Stimulated activated naive CD8-positive, alpha-beta T cell treated with anti-CD3 and anti-CD28 coated beads, Interleukin-15, Interleukin-2, amounts not matched to agents 100 ng/mL and 50 ng/mL, for 24 hours (primary cell): ENCODE results near the gene AUTS2.

Source experiments
- H3K27ac Mint-ChIP-seq: one replicate; pipeline ENCODE4 v1.8.0; 2021; ENCODE audit warnings: mild to moderate bottlenecking, mixed read lengths
- H3K27me3 Mint-ChIP-seq: one replicate; pipeline ENCODE4 v1.8.0; 2021; ENCODE audit warnings: mixed read lengths
- H3K36me3 Mint-ChIP-seq: one replicate; pipeline ENCODE4 v1.8.0; 2021; ENCODE audit warnings: low read depth, mixed read lengths
- H3K4me1 Mint-ChIP-seq: one replicate; pipeline ENCODE4 v1.8.0; 2021; ENCODE audit warnings: low read depth, mixed read lengths
- H3K4me3 Mint-ChIP-seq: one replicate; pipeline ENCODE4 v1.8.0; 2021; ENCODE audit warnings: mild to moderate bottlenecking, mixed read lengths
- H3K9me3 Mint-ChIP-seq: one replicate; pipeline ENCODE4 v1.8.0; 2021; ENCODE audit warnings: mixed read lengths

AUTS2 gene

DNA sequence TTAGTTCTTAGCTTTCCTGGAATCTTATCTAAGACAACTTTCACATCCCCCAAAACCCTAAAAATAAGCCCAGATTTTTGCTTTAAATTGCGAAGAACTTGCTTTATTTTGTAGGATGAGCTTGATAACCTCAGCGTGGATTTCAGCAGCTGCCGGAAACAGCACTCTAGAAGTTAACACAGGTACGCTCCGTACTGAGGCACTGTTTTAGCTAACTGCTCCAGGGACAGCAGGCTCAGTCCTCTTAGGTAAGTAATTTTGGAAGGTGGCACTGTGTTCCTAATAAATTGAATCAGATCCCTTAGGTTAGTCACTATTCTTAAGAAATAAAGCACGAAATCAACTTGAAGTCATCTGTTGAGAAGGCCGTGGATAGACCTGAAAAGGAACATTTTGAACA is 2.2 kb upstream of the AUTS2 start:
- Mint-ChIP-seq H3K36me3 (no peaks in the 10 kb centered on the region), H3K27me3 (peaks cover 21% of the 10 kb centered on the region), H3K4me1 (peaks cover 19% of the 10 kb centered on the region), H3K27ac (no peak overlapping the region), H3K4me3 (no peak overlapping the region), H3K9me3 (no peaks in the 10 kb centered on the region)

DNA sequence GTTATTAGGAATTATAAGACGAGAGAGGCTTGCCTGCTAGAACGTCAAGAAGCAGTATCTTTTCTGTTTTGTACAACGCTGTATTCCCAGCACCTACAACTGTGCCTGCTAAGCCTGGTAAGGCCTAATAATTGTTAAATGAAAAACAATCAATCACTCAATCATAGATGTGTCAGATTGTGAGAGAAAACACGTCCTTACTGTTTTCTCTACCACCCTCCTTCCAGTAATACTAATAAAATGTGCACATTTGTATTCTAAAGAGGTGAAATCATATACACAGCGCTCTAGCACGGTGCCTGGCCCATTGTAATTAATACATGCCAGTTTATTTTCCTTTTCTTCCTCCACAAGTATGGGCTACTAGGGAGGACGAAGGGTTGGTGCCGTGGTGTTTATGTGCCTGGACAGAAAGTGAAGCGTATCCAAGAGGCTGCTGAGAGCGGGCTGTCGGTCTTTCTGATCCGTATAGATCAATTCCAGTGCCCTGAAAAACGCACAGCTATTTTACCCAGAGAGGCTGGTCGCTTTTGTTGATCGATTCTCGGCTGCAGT is 1.5 kb upstream of the AUTS2 start:
- Mint-ChIP-seq H3K4me1 (peaks cover 19% of the 10 kb centered on the region), H3K27ac (no peak overlapping the region), H3K4me3 (peak overlapping the region; percentile 66), H3K9me3 (no peaks in the 10 kb centered on the region), H3K27me3 (peaks cover 21% of the 10 kb centered on the region), H3K36me3 (no peaks in the 10 kb centered on the region)

DNA sequence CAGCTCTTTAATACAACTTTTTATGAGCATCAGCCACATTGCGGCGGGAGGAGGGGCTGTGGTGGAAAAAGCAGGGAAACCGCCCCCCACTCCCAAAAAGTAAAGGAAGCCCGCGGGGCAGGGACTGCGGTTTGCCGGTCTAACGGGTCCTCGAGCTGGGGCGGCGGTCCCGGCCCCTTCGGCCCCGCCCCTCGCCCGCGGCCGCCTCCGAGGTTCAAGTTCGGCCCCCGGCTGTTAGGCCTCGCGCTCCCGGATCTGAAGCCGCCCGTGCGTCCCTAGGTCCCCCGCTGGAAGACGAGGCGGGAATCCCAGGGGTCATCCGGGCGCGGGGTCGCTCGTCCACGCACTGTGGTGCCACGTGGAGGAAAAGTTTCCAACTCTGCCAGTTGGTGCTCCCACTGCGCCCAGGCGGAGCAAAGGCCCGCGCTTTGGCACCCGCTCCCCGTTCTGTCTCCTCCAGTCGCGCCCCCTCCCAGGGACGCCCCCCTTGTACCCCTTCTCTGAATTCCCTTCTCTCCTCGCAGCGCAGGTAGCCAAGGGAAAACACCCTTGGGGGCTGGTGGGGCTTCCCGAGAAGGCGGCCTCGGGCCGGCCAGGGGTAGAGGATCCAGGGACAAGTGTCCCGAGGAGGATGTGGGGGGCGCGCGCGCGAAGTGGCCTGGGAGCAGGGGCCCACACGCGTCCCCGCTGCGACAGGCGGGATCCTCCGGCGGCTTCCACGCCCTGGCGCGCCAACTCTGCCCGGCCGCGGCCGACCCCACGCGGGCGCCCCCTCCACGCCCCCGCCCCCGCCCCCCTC is 798 bp upstream of the AUTS2 start:
- Mint-ChIP-seq H3K27me3 (peaks cover 21% of the 10 kb centered on the region), H3K4me1 (peaks cover 19% of the 10 kb centered on the region), H3K36me3 (no peaks in the 10 kb centered on the region), H3K9me3 (no peaks in the 10 kb centered on the region), H3K4me3 (peak overlapping the region; percentile 66), H3K27ac (no peak overlapping the region)

DNA sequence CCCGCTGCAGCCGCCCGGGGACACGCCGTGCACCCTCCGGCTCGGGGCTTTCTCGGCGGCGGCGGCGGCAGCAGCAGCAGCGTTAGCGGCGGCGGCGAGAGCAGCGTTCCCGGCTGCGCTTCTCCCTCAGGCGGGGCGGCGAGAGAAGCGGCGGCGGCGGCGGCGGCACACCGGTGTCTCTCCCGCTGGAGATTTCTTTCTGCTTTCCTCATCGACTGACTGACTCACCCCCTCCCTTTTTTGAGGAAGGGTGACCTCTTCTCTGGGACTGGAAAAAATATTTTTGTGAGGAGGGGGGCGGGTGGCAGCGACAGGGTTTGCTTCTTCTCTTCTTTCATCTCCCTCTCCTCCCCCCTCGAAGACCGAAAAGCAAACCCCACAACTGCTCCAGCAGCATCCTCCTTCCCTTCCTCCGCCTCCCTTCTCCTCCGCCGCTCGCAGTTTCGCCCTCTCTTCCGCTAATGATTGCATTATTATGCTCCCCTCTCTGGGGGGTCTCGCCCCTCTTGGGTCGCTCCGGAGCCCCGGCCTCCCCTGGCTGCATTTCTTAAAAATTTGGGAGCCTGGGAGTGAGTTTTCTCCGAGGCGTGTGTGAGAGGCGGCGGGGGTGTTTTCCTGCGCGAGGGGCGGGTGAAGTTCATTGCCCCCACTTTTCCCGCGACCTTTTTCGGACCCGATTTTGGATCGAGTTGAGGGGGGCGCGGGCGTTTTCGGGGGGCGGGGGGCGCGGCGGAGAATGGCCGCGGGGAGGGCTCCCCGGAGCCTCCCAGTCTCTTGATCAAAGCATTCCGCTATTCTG is 411 bp downstream of the AUTS2 start:
- Mint-ChIP-seq H3K9me3 (no peaks in the 10 kb centered on the region), H3K36me3 (no peaks in the 10 kb centered on the region), H3K4me1 (peaks cover 19% of the 10 kb centered on the region), H3K27me3 (peaks cover 21% of the 10 kb centered on the region), H3K27ac (no peak overlapping the region), H3K4me3 (peak overlapping the region; percentile 82)

DNA sequence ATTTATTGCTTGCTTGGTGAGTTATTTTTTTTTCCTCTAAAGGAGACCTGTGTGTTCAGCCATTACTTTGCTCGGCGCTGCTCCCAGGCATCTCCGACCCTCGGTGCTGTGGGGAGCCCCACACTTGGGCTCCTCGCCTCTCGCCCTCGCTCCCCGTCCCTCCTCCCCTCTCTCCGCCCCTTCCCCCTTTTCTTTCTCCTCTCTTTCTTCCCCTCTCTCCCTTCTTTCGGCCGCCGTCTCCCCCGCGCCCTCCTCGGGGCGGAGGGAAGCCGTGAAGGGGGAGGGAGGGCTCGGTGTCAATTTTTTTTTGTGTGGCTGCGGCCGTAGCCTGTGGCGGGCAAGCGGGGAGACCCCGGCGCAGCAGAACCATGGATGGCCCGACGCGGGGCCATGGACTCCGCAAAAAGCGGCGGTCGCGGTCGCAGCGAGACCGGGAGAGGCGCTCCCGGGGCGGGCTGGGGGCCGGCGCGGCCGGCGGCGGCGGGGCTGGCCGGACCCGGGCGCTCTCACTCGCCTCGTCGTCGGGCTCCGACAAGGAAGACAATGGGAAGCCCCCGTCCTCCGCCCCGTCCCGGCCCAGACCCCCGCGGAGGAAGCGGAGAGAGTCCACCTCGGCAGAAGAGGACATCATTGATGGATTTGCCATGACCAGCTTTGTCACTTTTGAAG is 1.1 kb downstream of the AUTS2 start:
- H3K4me3 Mint-ChIP-seq = peak overlapping the region; percentile 82
- H3K9me3 Mint-ChIP-seq = no peaks in the 10 kb centered on the region
- H3K4me1 Mint-ChIP-seq = peaks cover 19% of the 10 kb centered on the region
- H3K27me3 Mint-ChIP-seq = peaks cover 21% of the 10 kb centered on the region
- no peaks in the 10 kb centered on the region for H3K36me3 Mint-ChIP-seq
- H3K27ac Mint-ChIP-seq = no peak overlapping the region

DNA sequence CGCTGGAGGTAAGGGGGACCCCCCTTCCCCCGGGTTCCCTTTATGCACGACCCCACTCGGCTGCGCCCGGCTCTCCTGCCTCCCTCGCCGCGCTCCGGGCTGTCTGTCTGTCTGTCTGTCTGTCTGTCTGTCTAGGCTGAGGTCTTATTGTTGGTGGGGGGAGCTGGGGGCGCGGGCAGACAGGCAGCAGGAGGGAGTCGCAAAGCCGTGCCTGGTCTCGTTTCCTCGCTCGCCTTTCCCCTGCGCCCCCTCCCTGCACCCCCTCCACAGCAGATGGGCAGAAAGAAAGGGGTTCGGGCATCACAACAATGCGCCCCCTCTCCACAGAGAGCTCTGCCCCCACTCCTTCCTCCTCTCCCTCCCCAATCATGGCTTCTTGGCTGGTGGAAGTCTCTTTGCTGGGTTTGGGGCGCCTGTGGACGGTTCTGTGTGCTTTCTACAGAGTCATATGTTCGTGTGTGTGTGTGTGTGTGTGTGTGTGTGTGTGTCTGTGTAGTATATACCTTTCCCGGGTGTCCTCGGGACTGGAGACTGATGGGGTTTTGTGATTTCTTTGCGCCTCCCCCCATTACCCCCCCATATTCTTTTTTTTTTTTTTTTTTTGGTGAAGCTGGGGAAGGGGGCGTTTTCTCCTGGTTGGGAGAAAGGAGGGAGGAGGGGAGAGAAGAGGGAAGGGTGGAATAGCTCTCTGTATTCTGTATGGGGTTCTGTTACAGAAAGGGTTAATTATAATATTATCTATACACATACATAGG is 1.9 kb downstream of the AUTS2 start:
- no peaks in the 10 kb centered on the region for H3K9me3 Mint-ChIP-seq
- H3K27ac Mint-ChIP-seq = no peak overlapping the region
- no peaks in the 10 kb centered on the region for H3K36me3 Mint-ChIP-seq
- H3K4me3 Mint-ChIP-seq = peak overlapping the region; percentile 66
- peaks cover 21% of the 10 kb centered on the region for H3K27me3 Mint-ChIP-seq
- peaks cover 19% of the 10 kb centered on the region for H3K4me1 Mint-ChIP-seq

DNA sequence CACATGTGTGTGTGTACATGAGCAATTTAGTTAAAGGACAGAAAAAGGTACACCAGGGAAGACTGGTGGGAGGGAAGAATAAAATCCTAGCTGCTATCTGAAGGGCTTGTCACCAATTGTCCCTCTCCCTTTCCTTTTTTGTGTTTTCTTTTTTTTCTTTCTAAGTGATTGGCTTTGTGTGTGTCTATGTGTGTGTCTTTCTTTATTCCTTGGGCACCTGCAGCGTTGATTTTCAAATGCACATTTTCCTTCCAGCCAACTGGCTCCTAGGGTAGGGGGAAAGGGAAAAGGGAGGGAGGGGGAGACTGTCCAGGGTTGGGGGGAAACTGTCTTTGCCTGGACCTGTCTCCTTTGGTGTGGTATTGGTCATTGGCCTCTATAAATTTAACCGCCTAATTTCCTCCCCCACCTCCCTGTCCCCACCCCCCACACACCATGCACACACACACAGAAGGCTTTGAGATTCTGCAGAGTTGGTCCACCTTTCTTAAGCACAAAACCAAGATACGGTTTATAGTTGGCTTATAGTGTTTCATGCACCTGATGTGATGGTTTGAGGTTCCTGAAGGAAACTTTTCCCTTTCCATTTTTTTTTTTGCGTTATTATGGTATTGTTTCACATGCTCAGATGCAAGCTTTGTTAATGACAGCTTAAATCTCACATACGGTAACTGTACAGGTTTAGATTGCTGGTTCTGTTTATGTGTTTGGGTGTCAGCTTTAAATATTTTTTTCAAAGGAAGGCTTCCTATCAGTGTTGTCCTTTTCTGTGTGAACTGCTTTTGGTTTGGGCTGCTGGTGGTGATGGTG is 2.6 kb downstream of the AUTS2 start:
- Mint-ChIP-seq H3K4me3 (peak overlapping the region; percentile 19), H3K36me3 (no peaks in the 10 kb centered on the region), H3K27me3 (peaks cover 16% of the 10 kb centered on the region), H3K27ac (no peak overlapping the region), H3K4me1 (peaks cover 19% of the 10 kb centered on the region), H3K9me3 (no peaks in the 10 kb centered on the region)

DNA sequence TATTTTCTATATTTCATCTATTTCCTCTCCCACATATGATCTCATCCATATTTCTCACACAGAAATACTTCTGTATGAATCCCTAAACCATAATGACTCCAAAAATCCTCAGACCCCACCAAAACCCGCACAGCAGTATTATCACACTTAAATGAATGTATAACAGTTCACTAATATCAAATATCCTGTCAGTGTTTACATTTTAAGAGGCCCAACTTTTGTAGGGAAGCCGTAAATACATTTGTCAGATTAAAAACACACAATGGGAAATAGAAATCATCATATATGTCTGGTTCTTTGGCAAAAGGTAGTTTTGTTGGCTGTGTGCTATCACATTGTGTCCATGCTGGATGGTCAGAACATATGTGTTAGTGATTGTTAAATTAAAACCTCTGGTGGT is 4.2 kb downstream of the AUTS2 start:
- no peak overlapping the region for H3K27ac Mint-ChIP-seq
- no peaks in the 10 kb centered on the region for H3K9me3 Mint-ChIP-seq
- peaks cover 15% of the 10 kb centered on the region for H3K4me1 Mint-ChIP-seq
- no peaks in the 10 kb centered on the region for H3K36me3 Mint-ChIP-seq
- H3K4me3 Mint-ChIP-seq = no peak overlapping the region
- H3K27me3 Mint-ChIP-seq = peaks cover 4% of the 10 kb centered on the region

DNA sequence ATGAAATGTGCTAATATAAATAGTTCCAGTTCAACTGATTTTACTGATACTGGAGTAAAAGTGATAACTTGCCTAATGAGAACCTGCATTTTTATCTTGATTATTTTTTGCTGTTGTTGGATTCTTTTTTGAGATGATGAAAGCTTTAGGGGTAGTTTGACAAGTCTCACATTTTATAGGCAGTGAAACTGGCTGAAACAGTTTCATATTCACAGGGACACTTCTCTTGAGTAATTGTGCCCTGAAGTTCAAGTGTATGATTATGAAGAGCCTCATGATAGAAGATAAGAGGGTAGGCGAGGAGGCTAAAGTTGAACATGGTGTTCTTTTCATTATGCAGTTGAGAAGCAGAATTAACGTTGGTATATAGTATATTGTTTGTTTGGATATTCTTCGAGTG is 5.1 kb downstream of the AUTS2 start:
- Mint-ChIP-seq H3K9me3 (no peaks in the 10 kb centered on the region), H3K4me3 (no peak overlapping the region), H3K27ac (no peak overlapping the region), H3K27me3 (peaks cover 7% of the 10 kb centered on the region), H3K4me1 (peaks cover 15% of the 10 kb centered on the region), H3K36me3 (no peaks in the 10 kb centered on the region)

DNA sequence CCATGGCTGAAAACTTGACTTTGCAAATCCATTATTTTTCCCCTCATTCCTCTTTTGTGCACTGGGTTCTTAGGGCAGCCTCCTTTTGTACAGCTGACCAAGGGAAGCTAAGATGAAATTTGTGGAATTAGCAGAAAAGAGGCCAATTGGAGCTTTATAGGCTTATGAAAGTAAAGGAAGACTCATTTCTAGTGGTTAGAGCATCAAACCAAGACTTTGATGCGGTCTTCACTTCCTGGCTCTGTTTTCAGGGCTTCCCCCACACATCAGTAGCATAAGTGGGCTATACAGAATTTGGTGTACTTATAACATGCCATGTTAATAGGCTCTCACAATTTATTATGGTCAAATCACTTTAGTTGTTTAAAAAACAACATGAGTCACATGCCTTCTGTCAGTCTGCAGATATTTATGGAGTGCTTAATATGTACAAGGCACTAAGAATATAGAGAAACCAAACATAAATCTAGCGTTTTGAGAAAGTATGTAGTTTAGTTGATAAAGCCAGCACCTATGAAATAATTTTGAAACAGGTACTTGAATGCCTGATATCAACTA is 5.7 kb downstream of the AUTS2 start:
- H3K4me3 Mint-ChIP-seq = no peak overlapping the region
- H3K9me3 Mint-ChIP-seq = no peaks in the 10 kb centered on the region
- H3K4me1 Mint-ChIP-seq = peaks cover 14% of the 10 kb centered on the region
- peaks cover 8% of the 10 kb centered on the region for H3K27me3 Mint-ChIP-seq
- no peaks in the 10 kb centered on the region for H3K36me3 Mint-ChIP-seq
- no peak overlapping the region for H3K27ac Mint-ChIP-seq

DNA sequence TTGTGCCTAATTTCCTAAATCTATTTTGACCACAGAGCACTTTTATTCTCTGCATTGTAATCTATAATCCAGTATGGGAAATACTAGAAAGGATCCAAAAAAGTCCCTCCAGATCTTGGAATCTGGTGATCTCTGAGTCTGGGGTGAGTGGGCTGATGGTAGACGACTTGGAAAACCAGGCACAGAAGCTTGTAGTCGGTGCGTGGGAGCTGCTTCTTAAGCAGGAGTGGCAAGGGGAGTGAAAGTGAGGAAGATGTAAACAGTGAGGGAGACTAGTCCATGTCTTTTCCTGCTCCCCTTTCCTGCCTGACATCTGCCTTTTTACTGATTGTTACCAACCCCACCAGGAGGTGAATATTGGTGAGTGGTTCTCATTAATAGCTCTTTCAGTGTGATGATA is 6.8 kb downstream of the AUTS2 start:
- H3K4me1 Mint-ChIP-seq = peaks cover 7% of the 10 kb centered on the region
- no peaks in the 10 kb centered on the region for H3K9me3 Mint-ChIP-seq
- H3K27me3 Mint-ChIP-seq = peaks cover 5% of the 10 kb centered on the region
- H3K4me3 Mint-ChIP-seq = no peak overlapping the region
- no peak overlapping the region for H3K27ac Mint-ChIP-seq
- no peaks in the 10 kb centered on the region for H3K36me3 Mint-ChIP-seq

DNA sequence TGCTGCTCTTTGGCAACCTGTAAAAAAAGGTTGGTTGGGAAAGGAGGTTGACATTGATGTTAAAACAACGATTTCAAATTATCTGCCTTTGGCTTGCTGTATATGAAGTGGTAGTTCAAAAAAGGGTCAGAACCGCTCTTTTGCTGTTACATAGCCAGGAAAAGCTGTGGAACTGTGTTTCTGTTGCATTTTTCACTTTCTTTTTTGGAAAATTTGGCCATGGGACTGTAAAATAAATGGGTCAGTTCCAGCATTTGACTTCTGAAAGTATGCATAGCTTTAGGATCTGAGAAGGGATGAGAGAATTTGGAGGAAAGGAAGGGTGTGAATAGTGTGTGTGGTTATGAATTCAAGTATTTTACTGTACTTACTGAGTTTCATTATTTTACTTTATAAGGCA is 7.3 kb downstream of the AUTS2 start:
- Mint-ChIP-seq H3K27me3 (peaks cover 5% of the 10 kb centered on the region), H3K4me3 (no peak overlapping the region), H3K9me3 (no peaks in the 10 kb centered on the region), H3K36me3 (no peaks in the 10 kb centered on the region), H3K27ac (no peak overlapping the region), H3K4me1 (peaks cover 3% of the 10 kb centered on the region)

DNA sequence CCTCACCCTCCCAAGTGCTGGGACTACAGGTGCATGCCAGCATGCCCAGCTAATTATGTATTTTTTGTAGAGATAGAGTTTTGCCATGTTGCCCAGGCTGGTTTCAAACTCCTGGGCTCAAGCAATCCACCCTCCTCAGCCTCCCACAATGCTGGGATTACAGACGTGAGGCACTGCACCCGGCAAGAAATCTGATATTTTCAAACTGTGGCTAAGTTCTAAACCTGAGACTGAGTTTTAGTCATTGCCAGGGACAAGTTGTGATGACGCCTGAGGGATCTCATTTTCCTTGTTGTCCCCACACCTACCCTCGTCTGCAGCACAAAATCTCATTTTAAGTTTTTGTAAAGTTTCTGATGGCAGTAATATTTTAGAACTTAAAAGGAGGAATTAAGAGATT is 9.8 kb downstream of the AUTS2 start:
- peaks cover 5% of the 10 kb centered on the region for H3K27me3 Mint-ChIP-seq
- H3K36me3 Mint-ChIP-seq = no peaks in the 10 kb centered on the region
- H3K9me3 Mint-ChIP-seq = no peaks in the 10 kb centered on the region
- no peak overlapping the region for H3K27ac Mint-ChIP-seq
- no peak overlapping the region for H3K4me3 Mint-ChIP-seq
- H3K4me1 Mint-ChIP-seq = no peaks in the 10 kb centered on the region
